WTC11 (cell line): ENCODE measurements around the gene ZSWIM6. TPM values are rescaled to one million over a fixed set of nuclear protein-coding genes. Genes with fewer than 3 reads are reported as not detected.

Experiments
- ATF3 ChIP-seq: sonication (generic); formaldehyde crosslinking; conservative IDR thresholded peaks from 2 replicates; pipeline ENCODE4 v1.8.1; 2022; ENCODE audit warnings: mild to moderate bottlenecking, missing genetic modification reagents
- CBFB ChIP-seq: sonication (generic); formaldehyde crosslinking; IDR thresholded peaks from 2 replicates; pipeline ENCODE4 v1.8.1; 2022; ENCODE audit warnings: mild to moderate bottlenecking, low read depth, missing genetic modification reagents
- CREB1 ChIP-seq: sonication (generic); formaldehyde crosslinking; IDR thresholded peaks from 2 replicates; pipeline ENCODE4 v1.8.0; 2023; ENCODE audit warnings: mild to moderate bottlenecking, missing genetic modification reagents
- E2F4 ChIP-seq: sonication (generic); formaldehyde crosslinking; IDR thresholded peaks from 2 replicates; pipeline ENCODE4 v1.8.1; 2022; ENCODE audit warnings: low read depth, mild to moderate bottlenecking, moderate library complexity, missing genetic modification reagents, borderline replicate concordance
- ELF4 ChIP-seq: sonication (generic); formaldehyde crosslinking; IDR thresholded peaks from 2 replicates; pipeline ENCODE4 v1.8.1; 2022; ENCODE audit warnings: low read depth, mild to moderate bottlenecking, moderate library complexity, missing genetic modification reagents
- NR1H2 ChIP-seq: sonication (generic); formaldehyde crosslinking; IDR thresholded peaks from 2 replicates; pipeline ENCODE4 v1.9.0; 2021; ENCODE audit warnings: mild to moderate bottlenecking, moderate library complexity, missing genetic modification reagents
- TP53 ChIP-seq: sonication (generic); formaldehyde crosslinking; IDR thresholded peaks from 2 replicates; pipeline ENCODE4 v1.8.1; 2023; ENCODE audit warnings: mild to moderate bottlenecking, missing genetic modification reagents
- USF2 ChIP-seq: sonication (generic); formaldehyde crosslinking; IDR thresholded peaks from 2 replicates; pipeline ENCODE4 v1.8.1; 2023; ENCODE audit warnings: mild to moderate bottlenecking, missing genetic modification reagents, moderate library complexity
- ZNF263 ChIP-seq: sonication (generic); formaldehyde crosslinking; IDR thresholded peaks from 2 replicates; pipeline ENCODE4 v1.8.1; 2022; ENCODE audit warnings: low read depth, mild to moderate bottlenecking, moderate library complexity, missing genetic modification reagents
- ZNF416 ChIP-seq: fragments of 250-450 bp; sonication (Bioruptor Pico); IDR thresholded peaks from 2 replicates; pipeline ENCODE4 v1.9.0; 2021; ENCODE audit warnings: mild to moderate bottlenecking, inconsistent platforms
- ZNF425 ChIP-seq: fragments of 250-450 bp; sonication (Bioruptor Pico); conservative IDR thresholded peaks from 2 replicates; pipeline ENCODE4 v1.9.0; 2021; ENCODE audit warnings: mild to moderate bottlenecking
- ZNF512 ChIP-seq: sonication (generic); formaldehyde crosslinking; IDR thresholded peaks from 2 replicates; pipeline ENCODE4 v1.8.1; 2022; ENCODE audit warnings: missing genetic modification reagents, borderline replicate concordance
- total RNA-seq: library from RNA; stranded (reverse); gene quantifications from 3 replicates; pipeline ENCODE4 v1.2.3, GENCODE V29; 2021

The ZSWIM6 gene
- total RNA-seq, 1 experiment from 2014 or later, result 12.5 TPM

- TF ChIP-seq ZNF425 (CRISPR knock-in tag), result no peak
- TF ChIP-seq CBFB, result no peak
- TF ChIP-seq E2F4, result no peak
- no peak for TF ChIP-seq ZNF416
- no peak for TF ChIP-seq ZNF512
- TF ChIP-seq ELF4 (CRISPR knock-in tag), result no peak
- TF ChIP-seq TP53 (CRISPR knock-in tag), result no peak
- TF ChIP-seq ATF3 (CRISPR knock-in tag), result no peak
- TF ChIP-seq NR1H2, result no peak
- TF ChIP-seq USF2, result no peak
- no peak for TF ChIP-seq ZNF263
- no peak for TF ChIP-seq CREB1 (CRISPR knock-in tag)
These were observed 263.4 kb downstream of the ZSWIM6 start (continued) for GRCh38 chr5:61595426-61595825.

Other genes with a start within 250 kb of the ZSWIM6 start
- gene SMIM15, start 169.8 kb upstream of the ZSWIM6 start, total RNA-seq, result 41.9 to 43.3 TPM (median 42.5 TPM) in 3 replicates